Right lobe of liver (tissue), 6 donors: ENCODE data around the gene SERPINE3. TPM values are rescaled to one million over a fixed set of nuclear protein-coding genes. Genes with fewer than 3 reads are reported as not detected.

Source experiments
- ATAC-seq, 4 donors: fragments of 200-7000 bp; cut with Tn5 transposase; one replicate each; pipeline ENCODE4 v1.9.1; 2020; ENCODE audit warnings: mild to moderate bottlenecking in 4 of 4, moderate library complexity in 4 of 4
- DNase-seq, 3 donors: peaks; one replicate each; pipeline ENCODE4 v3.0.0-alpha.2; 2020
- H3K27ac ChIP-seq, 3 donors: fragments of 200-600 bp; one replicate each; pipeline ENCODE4 v1.8.0; 2022
- H3K27me3 ChIP-seq, 2 donors: fragments of 200-600 bp; one replicate each; pipeline ENCODE4 v1.8.0; 2022
- H3K36me3 ChIP-seq, 4 donors: fragments of 200-600 bp; sonication (generic) in 1 of 4; one replicate each; pipeline versions ENCODE4 v1.5.1 to v1.8.0; 2017 to 2022; ENCODE audit warnings: control low read depth in 1 of 4
- H3K4me1 ChIP-seq, 4 donors: fragments of 200-600 bp; sonication (generic) in 1 of 4; one replicate each; pipeline versions ENCODE4 v1.5.1 to v1.8.0; 2017 to 2022; ENCODE audit warnings: control low read depth in 1 of 4
- H3K4me3 ChIP-seq, 3 donors: fragments of 200-600 bp; one replicate each; pipeline ENCODE4 v1.8.0; 2022
- H3K9me3 ChIP-seq, 4 donors: fragments of 200-600 bp; sonication (generic) in 1 of 4; one replicate each; pipeline versions ENCODE4 v1.5.1 to v1.8.0; 2017 to 2022; ENCODE audit warnings: control low read depth in 1 of 4
- POLR2A ChIP-seq: fragments of 450-650 bp; IDR thresholded peaks from one replicate; pipeline ENCODE4 v1.6.1; 2017; ENCODE audit warnings: antibody characterized with exemption, mild to moderate bottlenecking
- WGBS: methylation state at CpG from one replicate; pipeline ENCODE4 v1.1.6; 2018; ENCODE audit warnings: low coverage, low lambda C conversion rate; ENCODE audit not compliant: insufficient coverage; ENCODE audit errors: missing lambda C conversion rate; 5-methylcytosine and 5-hydroxymethylcytosine counted together
- intact Hi-C, 2 donors: fragments of 100-400 bp; cut with DNase I; formaldehyde crosslinking; loops; one replicate each; pipeline versions ENCODE4 v1.11.2 to v1.14.1; 2022
- total RNA-seq, 6 experiments: library from RNA; depleted of rRNA in 2 of 6; stranded (reverse); fragments of >200 nt in 2 of 6; fragmentation: NEBNext Ultra II Directional in 3 of 6; extraction: Animal tissue kit (Norgen Biotek cat#: 25700) in 3 of 6; gene quantifications; one replicate each; pipeline versions ENCODE4 v1.1.0 to v1.2.4, GENCODE V29; 2016 to 2023
- TF ChIP-seq, protein P1 (sequence below), 4 donors: fragments of 200-600 bp in 3 of 4; fragments of 450-650 bp in 1 of 4; IDR thresholded peaks; one replicate each; pipeline versions ENCODE4 v1.5.1 to v1.8.0; 2016 to 2022; ENCODE audit warnings: antibody characterized with exemption in 4 of 4, mild to moderate bottlenecking in 2 of 4
- donor health status: DM: no; HTN: yes; CAD: no.
- donor health status: DM: no; HTN: no; CAD: no.
- donor health status: DM: no; HTN: no; CAD: no.
- donor health status: DM: no; HTN: yes; CAD: no.
- donor health status: DM: no; HTN: yes; CAD: no.

The SERPINE3 gene
- total RNA-seq, 6 experiments from 2014 or later = not detected

DNA sequence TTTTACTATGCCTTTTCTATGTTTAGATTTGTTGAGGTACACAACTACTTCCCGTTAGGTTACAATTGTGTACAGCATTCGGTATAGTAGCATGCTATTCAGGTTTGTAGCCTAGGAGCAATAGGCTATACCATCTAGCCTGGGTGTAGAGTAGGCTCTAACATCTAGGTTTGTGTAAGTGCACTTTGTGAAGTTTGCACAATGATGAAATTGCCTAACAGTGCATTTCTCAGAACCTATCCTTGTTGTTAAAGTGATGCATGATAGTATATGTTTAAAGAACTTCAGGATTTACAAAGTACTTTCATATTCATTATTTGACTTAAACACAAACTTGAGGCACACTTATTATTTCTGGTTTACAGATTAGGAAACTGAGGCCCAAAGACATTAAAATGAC, 11.5 kb upstream of the SERPINE3 start:
- Histone ChIP-seq H3K27me3 (no peaks in the 10 kb centered on the region), H3K36me3 (no peaks in the 10 kb centered on the region), H3K9me3 (no peaks in the 10 kb centered on the region), H3K4me1 (peaks cover 0 to 4% (median 0%) of the 10 kb centered on the region in 4 donors), H3K4me3 (no peak overlapping the region), H3K27ac (no peak overlapping the region)
- intact Hi-C loops = no loop called here
- TF ChIP-seq POLR2A = no peak
- TF ChIP-seq, protein P1, sequence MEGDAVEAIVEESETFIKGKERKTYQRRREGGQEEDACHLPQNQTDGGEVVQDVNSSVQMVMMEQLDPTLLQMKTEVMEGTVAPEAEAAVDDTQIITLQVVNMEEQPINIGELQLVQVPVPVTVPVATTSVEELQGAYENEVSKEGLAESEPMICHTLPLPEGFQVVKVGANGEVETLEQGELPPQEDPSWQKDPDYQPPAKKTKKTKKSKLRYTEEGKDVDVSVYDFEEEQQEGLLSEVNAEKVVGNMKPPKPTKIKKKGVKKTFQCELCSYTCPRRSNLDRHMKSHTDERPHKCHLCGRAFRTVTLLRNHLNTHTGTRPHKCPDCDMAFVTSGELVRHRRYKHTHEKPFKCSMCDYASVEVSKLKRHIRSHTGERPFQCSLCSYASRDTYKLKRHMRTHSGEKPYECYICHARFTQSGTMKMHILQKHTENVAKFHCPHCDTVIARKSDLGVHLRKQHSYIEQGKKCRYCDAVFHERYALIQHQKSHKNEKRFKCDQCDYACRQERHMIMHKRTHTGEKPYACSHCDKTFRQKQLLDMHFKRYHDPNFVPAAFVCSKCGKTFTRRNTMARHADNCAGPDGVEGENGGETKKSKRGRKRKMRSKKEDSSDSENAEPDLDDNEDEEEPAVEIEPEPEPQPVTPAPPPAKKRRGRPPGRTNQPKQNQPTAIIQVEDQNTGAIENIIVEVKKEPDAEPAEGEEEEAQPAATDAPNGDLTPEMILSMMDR (IDR thresholded peaks at IDR 0.05) = no peak
- ATAC-seq (no peak), DNase-seq (no peak)
- WGBS = 97% methylated on average over 2 of the region's 2 CpGs

DNA sequence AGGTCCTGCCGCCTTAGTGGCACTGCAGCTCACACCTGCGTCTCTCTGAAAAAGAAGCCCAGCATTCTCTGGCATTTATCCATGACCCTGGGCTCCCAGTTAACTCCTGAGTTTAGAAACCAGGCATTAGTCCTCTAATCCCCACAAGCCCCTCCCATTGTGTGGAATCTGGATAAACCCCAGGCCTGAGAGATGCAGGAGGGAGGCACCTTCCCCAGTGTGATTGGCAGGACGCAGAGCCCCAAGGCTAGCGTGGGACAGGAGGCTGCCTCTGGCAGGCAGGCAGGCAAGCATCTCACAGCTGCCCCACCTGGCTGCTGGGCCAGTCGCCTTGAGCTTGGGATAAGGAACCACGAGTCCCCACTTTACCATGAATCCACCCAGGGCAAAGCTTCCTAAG, 11.0 kb upstream of the SERPINE3 start:
- no peak overlapping the region for H3K27ac ChIP-seq
- TF ChIP-seq, protein P1 (IDR thresholded peaks at IDR 0.05) = no peak
- no peak for TF ChIP-seq POLR2A
- ATAC-seq = no peak
- WGBS = 70% methylated on average over 4 of the region's 6 CpGs
- peaks cover 0 to 4% (median 0%) of the 10 kb centered on the region in 4 donors for H3K4me1 ChIP-seq
- H3K27me3 ChIP-seq = no peaks in the 10 kb centered on the region
- no peak for DNase-seq
- no peak overlapping the region for H3K4me3 ChIP-seq
- H3K9me3 ChIP-seq = no peaks in the 10 kb centered on the region
- intact Hi-C loops = no loop called here
- H3K36me3 ChIP-seq = no peaks in the 10 kb centered on the region

DNA sequence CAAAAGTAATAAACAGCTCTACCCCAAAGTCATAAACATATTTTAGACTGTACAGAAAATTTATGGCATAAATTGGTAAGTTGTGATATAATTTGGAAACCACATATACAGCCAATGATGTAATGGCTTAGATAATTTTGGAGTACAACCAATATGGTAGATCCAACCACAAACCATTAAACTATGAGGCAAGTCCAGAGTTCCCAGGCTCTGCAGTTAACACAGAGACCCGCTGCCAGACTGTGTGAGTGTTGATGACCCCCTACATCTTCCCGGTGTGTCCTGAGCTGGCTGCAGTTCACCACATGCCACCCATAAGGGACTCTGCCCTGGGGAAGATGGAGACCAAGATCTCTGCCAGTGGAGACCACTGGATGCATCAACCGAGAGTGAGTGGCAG, 9.9 kb upstream of the SERPINE3 start:
- Histone ChIP-seq H3K27me3 (no peaks in the 10 kb centered on the region), H3K36me3 (no peaks in the 10 kb centered on the region), H3K4me1 (no peaks in the 10 kb centered on the region), H3K27ac (no peak overlapping the region), H3K9me3 (no peaks in the 10 kb centered on the region), H3K4me3 (no peak overlapping the region)
- ATAC-seq = no peak
- TF ChIP-seq POLR2A = no peak
- TF ChIP-seq, protein P1 (IDR thresholded peaks at IDR 0.05) = no peak
- intact Hi-C loops = no loop called here
- 63% methylated on average over 1 of the region's 3 CpGs for WGBS
- no peak for DNase-seq

DNA sequence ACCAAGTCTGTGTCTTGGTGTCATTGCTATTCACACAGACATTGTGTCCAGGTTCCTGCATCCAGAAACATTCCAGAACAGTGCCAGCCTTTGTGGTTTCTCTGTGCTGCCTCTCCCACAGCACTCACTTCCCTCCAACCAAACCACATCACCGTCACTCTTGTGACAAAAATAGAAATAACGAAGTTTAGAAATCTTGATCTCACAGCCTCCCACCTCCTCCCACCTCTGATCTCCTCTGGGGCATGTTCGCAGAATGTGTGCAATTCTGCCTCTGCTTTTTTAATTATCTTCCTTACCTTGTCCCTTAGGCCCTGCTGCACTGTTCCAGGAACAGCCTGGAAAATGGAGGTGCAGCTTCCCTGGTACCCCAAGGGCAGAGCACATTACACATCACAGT, 8.7 kb upstream of the SERPINE3 start:
- intact Hi-C loops = no loop called here
- no peak for DNase-seq
- H3K27me3 ChIP-seq = no peaks in the 10 kb centered on the region
- 62% methylated on average over 3 of the region's 3 CpGs for WGBS
- TF ChIP-seq, protein P1 (IDR thresholded peaks at IDR 0.05) = no peak
- no peak for TF ChIP-seq POLR2A
- H3K9me3 ChIP-seq = no peaks in the 10 kb centered on the region
- H3K4me1 ChIP-seq = no peaks in the 10 kb centered on the region
- H3K4me3 ChIP-seq = no peak overlapping the region
- H3K27ac ChIP-seq = no peak overlapping the region
- H3K36me3 ChIP-seq = no peaks in the 10 kb centered on the region
- ATAC-seq = no peak

DNA sequence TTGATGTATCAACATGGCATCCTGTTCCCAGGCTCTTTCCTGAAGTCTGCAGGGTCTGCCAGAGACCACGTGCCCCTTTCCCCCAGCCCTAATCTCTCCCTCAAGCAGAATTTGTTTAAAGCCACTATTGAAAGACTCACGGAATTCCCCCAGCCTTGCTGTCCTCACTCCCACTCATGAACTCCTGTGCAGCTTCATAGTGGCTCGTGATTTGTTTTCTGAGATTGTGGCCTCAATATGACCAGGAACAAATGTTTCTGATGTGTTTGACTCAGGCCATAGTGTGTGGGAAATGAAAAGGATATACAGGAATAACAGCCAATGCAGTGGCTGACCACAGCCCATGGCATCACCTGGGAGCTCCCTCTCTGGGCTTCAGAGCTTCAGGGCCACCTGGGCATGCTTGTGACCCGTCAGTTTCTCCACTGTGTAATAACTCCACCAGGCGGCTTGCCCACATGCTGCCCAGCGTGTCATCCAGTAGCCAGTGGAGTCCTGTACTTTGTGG, 8.1 kb upstream of the SERPINE3 start:
- no peak for ATAC-seq
- 59% methylated on average over 3 of the region's 6 CpGs for WGBS

More for the DNA sequence above, 8.1 kb upstream of the SERPINE3 start:
- TF ChIP-seq, protein P1 (IDR thresholded peaks at IDR 0.05) = no peak
- no peak for TF ChIP-seq POLR2A
- DNase-seq = no peak
- Histone ChIP-seq H3K36me3 (no peaks in the 10 kb centered on the region), H3K27ac (no peak overlapping the region), H3K4me1 (no peaks in the 10 kb centered on the region), H3K27me3 (no peaks in the 10 kb centered on the region), H3K4me3 (no peak overlapping the region), H3K9me3 (no peaks in the 10 kb centered on the region)
- intact Hi-C loops = no loop called here
